PC-3 (cell line): ENCODE measurements around the gene NHLH1.
"Not testable (repeated sequence)": the region's sequence is repeated elsewhere in the genome, so short reads cannot be mapped to it uniquely, and the experiment has no call there.

Experiments used
- CTCF ChIP-seq: fragments of 300-600 bp; sonication (generic); conservative IDR thresholded peaks from 2 replicates; pipeline ENCODE4 v1.5.1; 2017; ENCODE audit warnings: antibody characterized with exemption, low read depth, mild to moderate bottlenecking, low read length
- EZH2 ChIP-seq: fragments of 300-600 bp; sonication (generic); IDR thresholded peaks from one replicate; pipeline ENCODE4 v1.6.1; 2017; ENCODE audit warnings: antibody characterized with exemption, mild to moderate bottlenecking, low read length; ENCODE audit not compliant: unreplicated experiment
- EZH2phosphoT487 ChIP-seq: fragments of 300-600 bp; sonication (generic); IDR thresholded peaks from 2 replicates; pipeline ENCODE4 v1.6.1; 2018; ENCODE audit warnings: mild to moderate bottlenecking, antibody characterized with exemption, low read length, borderline replicate concordance

DNA sequence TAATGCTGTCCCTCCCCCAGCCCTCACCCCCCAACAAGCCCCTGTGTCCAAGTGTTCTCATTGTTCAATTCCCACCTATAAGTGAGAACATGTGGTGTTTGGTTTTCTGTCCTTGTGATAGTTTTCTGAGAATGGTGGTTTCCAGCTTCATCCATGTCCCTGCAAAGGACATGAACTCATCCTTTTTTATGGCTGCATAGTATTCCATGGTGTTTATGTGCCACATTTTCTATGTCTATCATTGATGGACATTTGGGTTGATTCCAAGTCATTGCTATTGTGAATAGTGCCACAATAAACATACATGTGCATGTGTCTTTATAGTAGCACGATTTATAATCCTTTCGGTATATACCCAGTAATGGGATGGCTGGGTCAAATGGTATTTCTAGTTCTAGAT, 17.9 kb downstream of the NHLH1 start:
- TF ChIP-seq CTCF, EZH2, EZH2phosphoT487: not testable (repeated sequence)
